Erythroblast (primary cell): ENCODE data around the gene AOPEP.

ENCODE experiments used
- GATA1 ChIP-seq: IDR thresholded peaks from 2 replicates; pipeline ENCODE4 v1.6.1; 2011; ENCODE audit warnings: low read depth, mild to moderate bottlenecking, control low read depth, low read length, moderate library complexity
- POLR2A ChIP-seq: IDR thresholded peaks from 2 replicates; pipeline ENCODE4 v1.6.1; 2011; ENCODE audit warnings: mild to moderate bottlenecking, low read length

DNA sequence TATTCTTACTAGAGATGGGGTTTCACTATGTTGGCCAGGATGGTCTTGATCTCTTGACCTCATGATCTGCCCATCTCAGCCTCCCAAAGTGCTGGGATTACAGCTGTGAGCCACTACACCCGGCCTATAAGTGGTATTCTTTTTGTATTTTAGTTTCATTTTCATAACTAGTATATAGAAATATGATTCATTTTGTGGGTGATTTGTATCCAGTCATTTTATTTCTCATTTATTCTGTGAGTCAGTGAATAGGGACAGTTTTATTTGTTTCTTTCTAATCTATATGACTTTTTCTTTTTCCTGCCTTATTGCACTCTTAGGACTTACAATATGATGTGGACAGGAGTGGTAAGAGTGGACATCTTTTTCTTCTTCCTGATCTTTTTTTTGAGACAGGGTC lies 112.9 kb downstream of the AOPEP start:
- no peak for TF ChIP-seq POLR2A
- no peak for TF ChIP-seq GATA1
